NCI-H2081 treated with DMSO at 0.1 percent for 48 hours (cell line): ENCODE measurements around the gene MPHOSPH10.
"Not testable (repeated sequence)": the region's sequence is repeated elsewhere in the genome, so short reads cannot be mapped to it uniquely, and the experiment has no call there.

Experiments used
- DNase-seq: peaks from one replicate; lab custom pipeline; 2025; lab: John Stamatoyannopoulos, UW

The MPHOSPH10 gene

GRCh38 chr2:71178836-71179235 lies 48.4 kb downstream of the MPHOSPH10 start:
- not testable (repeated sequence) for DNase-seq

- DNase-seq = no peak
These were observed 50.9 kb downstream of the MPHOSPH10 start for GRCh38 chr2:71181316-71181715.

GRCh38 chr2:71183306-71184115 lies 53.1 kb downstream of the MPHOSPH10 start:
- not testable (repeated sequence) for DNase-seq

GRCh38 chr2:71186973-71187372 lies 56.5 kb downstream of the MPHOSPH10 start:
- DNase-seq = no peak

GRCh38 chr2:71187589-71187988 lies 57.2 kb downstream of the MPHOSPH10 start:
- no peak for DNase-seq

GRCh38 chr2:71190656-71191569 lies 60.5 kb downstream of the MPHOSPH10 start:
- DNase-seq = no peak

- no peak for DNase-seq
These were observed 61.1 kb downstream of the MPHOSPH10 start for GRCh38 chr2:71191570-71191943.
